Esophagus muscularis mucosa (tissue), 4 donors: ENCODE data around the gene BET1L. TPM values are rescaled to one million over a fixed set of nuclear protein-coding genes. Genes with fewer than 3 reads are reported as not detected.
"Not testable (repeated sequence)": the region's sequence is repeated elsewhere in the genome, so short reads cannot be mapped to it uniquely, and the experiment has no call there.

Experiments used
- DNase-seq: peaks from one replicate; pipeline ENCODE4 v3.0.0-alpha.2; 2017; ENCODE audit errors: extremely low spot score
- H3K27ac ChIP-seq, 4 donors: fragments of 200-600 bp; sonication (generic); replicated peaks in 1 of 4; 1 replicate in 3 of 4; 2 replicates in 1 of 4; pipeline ENCODE4 v1.5.1; 2016 to 2019; ENCODE audit warnings: mild to moderate bottlenecking in 1 of 4
- H3K27me3 ChIP-seq, 4 donors: fragments of 200-600 bp; sonication (generic); one replicate each; pipeline versions ENCODE4 v1.5.1 to v1.6.0; 2016 to 2019
- H3K36me3 ChIP-seq, 4 donors: fragments of 200-600 bp; sonication (generic); one replicate each; pipeline ENCODE4 v1.5.1; 2016 to 2019
- H3K4me1 ChIP-seq, 4 donors: fragments of 200-600 bp; sonication (generic); one replicate each; pipeline ENCODE4 v1.5.1; 2016 to 2019
- H3K4me3 ChIP-seq, 4 donors: fragments of 200-600 bp; sonication (generic); 1 replicate in 2 of 4; 2 replicates in 2 of 4; pipeline ENCODE4 v1.5.1; 2016 to 2019; ENCODE audit warnings: mild to moderate bottlenecking in 4 of 4, moderate library complexity in 1 of 4
- H3K9me3 ChIP-seq, 4 donors: fragments of 200-600 bp; sonication (generic); 1 replicate in 3 of 4; 2 replicates in 1 of 4; pipeline ENCODE4 v1.5.1; 2016 to 2019
- CTCF ChIP-seq, 3 experiments: fragments of 200-600 bp in 2 of 3; fragments of 450-650 bp in 1 of 3; sonication (generic) in 2 of 3; IDR thresholded peaks; one replicate each; pipeline ENCODE4 v1.5.1; 2017 to 2019; ENCODE audit warnings: antibody characterized with exemption in 3 of 3, mild to moderate bottlenecking in 2 of 3, moderate library complexity in 1 of 3
- EP300 ChIP-seq: sonication (generic); formaldehyde crosslinking; IDR thresholded peaks from one replicate; pipeline ENCODE4 v1.6.1; 2017; ENCODE audit warnings: antibody characterized with exemption
- POLR2A ChIP-seq: fragments of 450-650 bp; IDR thresholded peaks from one replicate; pipeline ENCODE4 v1.6.1; 2017; ENCODE audit warnings: antibody characterized with exemption, moderate library complexity, mild to moderate bottlenecking, low read depth
- POLR2AphosphoS5 ChIP-seq, 2 donors: sonication (generic); formaldehyde crosslinking; IDR thresholded peaks; one replicate each; pipeline ENCODE4 v1.6.1; 2017; ENCODE audit warnings: antibody characterized with exemption in 2 of 2
- WGBS: methylation state at CpG from one replicate; pipeline ENCODE4 v1.1.5; 2018; 5-methylcytosine and 5-hydroxymethylcytosine counted together
- intact Hi-C: fragments of 100-400 bp; cut with DNase I; formaldehyde crosslinking; loops from one replicate; pipeline ENCODE4 v1.15.1; 2023
- total RNA-seq, 4 donors: library from RNA; depleted of rRNA; stranded (reverse); fragments of >200 nt; gene quantifications; one replicate each; pipeline versions ENCODE4 v1.1.0 to v1.2.1, GENCODE V29; 2016

BET1L gene
- total RNA-seq, 4 donors from 2014 or later: 16.2 to 32.9 (median 30.5) TPM

- 73% methylated on average over 7 of the region's 7 CpGs for WGBS
- intact Hi-C loops: no loop called here
- Histone ChIP-seq H3K4me3 (no peak overlapping the region), H3K9me3 (no peaks in the 10 kb centered on the region), H3K27ac (peak overlapping the region in 3 of 4 donors; percentile 55 to 83 (median 82)), H3K27me3 (no peaks in the 10 kb centered on the region), H3K36me3 (peaks cover 0 to 33% (median 13%) of the 10 kb centered on the region in 4 donors), H3K4me1 (peaks cover 0 to 28% (median 16%) of the 10 kb centered on the region in 4 donors)
- DNase-seq: no peak
- TF ChIP-seq CTCF (IDR thresholded peaks at IDR 0.05) (no peak), EP300 (no peak), POLR2AphosphoS5 (IDR thresholded peaks at IDR 0.05) (no peak), POLR2A (no peak)
Measured at GRCh38 chr11:224424-224823, 17.2 kb upstream of the BET1L start.

- Histone ChIP-seq H3K36me3 (peaks cover 0 to 29% (median 16%) of the 10 kb centered on the region in 4 donors), H3K4me1 (peaks cover 0 to 28% (median 16%) of the 10 kb centered on the region in 4 donors), H3K27me3 (no peaks in the 10 kb centered on the region), H3K27ac (peak overlapping the region in 3 of 4 donors; percentile 55 to 83 (median 82)), H3K9me3 (no peaks in the 10 kb centered on the region), H3K4me3 (no peak overlapping the region)
- TF ChIP-seq POLR2AphosphoS5 (IDR thresholded peaks at IDR 0.05): no peak
- TF ChIP-seq EP300: no peak
- TF ChIP-seq POLR2A: no peak
- TF ChIP-seq CTCF (IDR thresholded peaks at IDR 0.05): no peak
- no peak for DNase-seq
- WGBS: 89% methylated on average over 7 of the region's 9 CpGs
- intact Hi-C loops: no loop called here
Measured at GRCh38 chr11:223884-224283, 16.7 kb upstream of the BET1L start.

- Histone ChIP-seq H3K36me3 (peaks cover 0 to 32% (median 21%) of the 10 kb centered on the region in 4 donors), H3K27me3 (no peaks in the 10 kb centered on the region), H3K4me3 (no peak overlapping the region), H3K4me1 (peaks cover 0 to 28% (median 16%) of the 10 kb centered on the region in 4 donors), H3K27ac (peak overlapping the region in 3 of 4 donors; percentile 82 to 83 (median 83)), H3K9me3 (no peaks in the 10 kb centered on the region)
- 60% methylated on average over 16 of the region's 16 CpGs for WGBS
- intact Hi-C loops: no loop called here
- TF ChIP-seq EP300: no peak
- peak; percentile 49 for TF ChIP-seq POLR2AphosphoS5 (IDR thresholded peaks at IDR 0.05)
- TF ChIP-seq POLR2A: no peak
- no peak for DNase-seq
Measured at GRCh38 chr11:223026-223789, 16.0 kb upstream of the BET1L start.

GRCh38 chr11:221998-222789, 15.0 kb upstream of the BET1L start:
- DNase-seq: no peak
- Histone ChIP-seq H3K4me1 (peaks cover 0 to 28% (median 16%) of the 10 kb centered on the region in 4 donors), H3K4me3 (no peak overlapping the region), H3K27ac (peak overlapping the region in 3 of 4 donors; percentile 82 to 83 (median 83)), H3K36me3 (peaks cover 0 to 43% (median 24%) of the 10 kb centered on the region in 4 donors), H3K27me3 (no peaks in the 10 kb centered on the region), H3K9me3 (no peaks in the 10 kb centered on the region)
- TF ChIP-seq CTCF (IDR thresholded peaks at IDR 0.05) (no peak), POLR2AphosphoS5 (IDR thresholded peaks at IDR 0.05) (no peak), POLR2A (no peak), EP300 (no peak)
- WGBS: 94% methylated on average over 14 of the region's 14 CpGs
- intact Hi-C loops: no loop called here

- WGBS: 73% methylated on average over 7 of the region's 7 CpGs
- no peak for DNase-seq
- Histone ChIP-seq H3K27ac (peak overlapping the region in 3 of 4 donors; percentile 82 to 83 (median 83)), H3K27me3 (no peaks in the 10 kb centered on the region), H3K9me3 (no peaks in the 10 kb centered on the region), H3K36me3 (peaks cover 0 to 46% (median 27%) of the 10 kb centered on the region in 4 donors), H3K4me1 (peaks cover 0 to 28% (median 16%) of the 10 kb centered on the region in 4 donors), H3K4me3 (no peak overlapping the region)
- intact Hi-C loops: no loop called here
- no peak for TF ChIP-seq POLR2A
- peak; percentile 50 to 59 for TF ChIP-seq POLR2AphosphoS5 (IDR thresholded peaks at IDR 0.05)
- no peak for TF ChIP-seq EP300
- no peak for TF ChIP-seq CTCF (IDR thresholded peaks at IDR 0.05)
Measured at GRCh38 chr11:221539-221938, 14.3 kb upstream of the BET1L start.

- H3K27ac ChIP-seq: peak overlapping the region in 3 of 4 donors; percentile 73 to 83 (median 82)
- 88% methylated on average over 3 of the region's 3 CpGs for WGBS
- H3K36me3 ChIP-seq: peaks cover 0 to 49% (median 33%) of the 10 kb centered on the region in 4 donors
Measured at GRCh38 chr11:220641-221215, 13.5 kb upstream of the BET1L start.

More at GRCh38 chr11:220641-221215, 13.5 kb upstream of the BET1L start:
- H3K9me3 ChIP-seq, H3K27me3 ChIP-seq, DNase-seq, H3K4me3 ChIP-seq, intact Hi-C loops: not testable (repeated sequence)
- peaks cover 0 to 28% (median 16%) of the 10 kb centered on the region in 4 donors for H3K4me1 ChIP-seq
